Natural killer cell (primary cell): ENCODE results near the gene CCDC30. TPM values are rescaled to one million over a fixed set of nuclear protein-coding genes. Genes with fewer than 3 reads are reported as not detected.

ENCODE experiments used
- ATAC-seq, 3 donors: fragments of 150-1000 bp in 2 of 3; fragments of 200-7000 bp in 1 of 3; cut with Tn5 transposase; 1 replicate in 1 of 3; 2 replicates in 2 of 3; pipeline ENCODE4 v1.10.0; 2021; ENCODE audit warnings: mild to moderate bottlenecking in 2 of 3, moderate library complexity in 2 of 3
- DNase-seq, 2 donors: peaks; one replicate each; pipeline versions ENCODE4 v3.0.0 to v3.0.0-alpha.2; 2013 to 2021; ENCODE audit warnings: mixed read lengths in 1 of 2
- H3K27ac ChIP-seq: one replicate; pipeline ENCODE4 v1.5.1; 2013; ENCODE audit warnings: mild to moderate bottlenecking, low read length
- H3K27me3 ChIP-seq: one replicate; pipeline ENCODE4 v1.6.1; 2013; ENCODE audit warnings: low read length; ENCODE audit not compliant: control insufficient read depth, insufficient read depth
- H3K36me3 ChIP-seq: one replicate; pipeline ENCODE4 v1.6.1; 2013; ENCODE audit warnings: low read length; ENCODE audit not compliant: control insufficient read depth, insufficient read depth
- H3K4me1 ChIP-seq: one replicate; pipeline ENCODE4 v1.6.1; 2013; ENCODE audit warnings: low read length; ENCODE audit not compliant: control insufficient read depth, insufficient read depth
- H3K4me3 ChIP-seq: one replicate; pipeline ENCODE4 v1.5.1; 2013; ENCODE audit warnings: low read length
- H3K9me3 ChIP-seq: one replicate; pipeline ENCODE4 v1.6.1; 2013; ENCODE audit warnings: low read length; ENCODE audit not compliant: control insufficient read depth, insufficient read depth
- H3K27ac Mint-ChIP-seq, 2 donors: one replicate each; pipeline ENCODE4 v1.8.0; 2022; ENCODE audit warnings: mild to moderate bottlenecking in 2 of 2, mixed read lengths in 2 of 2, moderate library complexity in 1 of 2
- H3K27me3 Mint-ChIP-seq, 2 donors: one replicate each; pipeline ENCODE4 v1.8.0; 2022; ENCODE audit warnings: low read depth in 2 of 2, mixed read lengths in 2 of 2
- H3K36me3 Mint-ChIP-seq: one replicate; pipeline ENCODE4 v1.8.0; 2022; ENCODE audit warnings: mixed read lengths
- H3K4me1 Mint-ChIP-seq, 2 donors: one replicate each; pipeline ENCODE4 v1.8.0; 2022; ENCODE audit warnings: mixed read lengths in 2 of 2
- H3K4me3 Mint-ChIP-seq: one replicate; pipeline ENCODE4 v1.8.0; 2022; ENCODE audit warnings: mild to moderate bottlenecking, moderate library complexity, mixed read lengths
- H3K9me3 Mint-ChIP-seq, 2 donors: one replicate each; pipeline ENCODE4 v1.8.0; 2022; ENCODE audit warnings: mixed read lengths in 2 of 2
- WGBS: methylation state at CpG from one replicate; pipeline ENCODE4 v1.1.7; 2013; ENCODE audit warnings: missing lambda C conversion rate; ENCODE audit not compliant: insufficient coverage; 5-methylcytosine and 5-hydroxymethylcytosine counted together
- intact Hi-C: fragments of 100-400 bp; cut with micrococcal nuclease; formaldehyde crosslinking; loops from one replicate; pipeline ENCODE4 v1.14.2; 2022
- total RNA-seq, 4 donors: library from RNA; stranded (reverse); fragments of 120-200 nt in 1 of 4; gene quantifications; one replicate each; pipeline versions ENCODE4 v1.2.3 to v1.2.4, GENCODE V29; 2013 to 2022
- TF ChIP-seq, protein P1 (sequence below): fragments of 200-600 bp; IDR thresholded peaks from one replicate; pipeline ENCODE4 v1.8.0; 2022; ENCODE audit warnings: antibody characterized with exemption

The CCDC30 gene
- total RNA-seq, 3 donors from 2014 or later (not counting 1 experiment from before 2014, with no cell fraction given): 4.5 to 6.1 (median 5.0) TPM

- Histone ChIP-seq H3K36me3 (peaks cover 23% of the 10 kb centered on the region), H3K27ac (no peak overlapping the region), H3K4me3 (no peak overlapping the region), H3K4me1 (no peaks in the 10 kb centered on the region), H3K27me3 (no peaks in the 10 kb centered on the region), H3K9me3 (no peaks in the 10 kb centered on the region)
- 88% methylated on average over 1 of the region's 1 CpG for WGBS
- ATAC-seq: no peak
- Mint-ChIP-seq H3K9me3 (no peaks in the 10 kb centered on the region), H3K27me3 (no peaks in the 10 kb centered on the region), H3K4me1 (no peaks in the 10 kb centered on the region), H3K4me3 (no peak overlapping the region), H3K36me3 (peaks cover 17% of the 10 kb centered on the region), H3K27ac (no peak overlapping the region)
- TF ChIP-seq, protein P1, sequence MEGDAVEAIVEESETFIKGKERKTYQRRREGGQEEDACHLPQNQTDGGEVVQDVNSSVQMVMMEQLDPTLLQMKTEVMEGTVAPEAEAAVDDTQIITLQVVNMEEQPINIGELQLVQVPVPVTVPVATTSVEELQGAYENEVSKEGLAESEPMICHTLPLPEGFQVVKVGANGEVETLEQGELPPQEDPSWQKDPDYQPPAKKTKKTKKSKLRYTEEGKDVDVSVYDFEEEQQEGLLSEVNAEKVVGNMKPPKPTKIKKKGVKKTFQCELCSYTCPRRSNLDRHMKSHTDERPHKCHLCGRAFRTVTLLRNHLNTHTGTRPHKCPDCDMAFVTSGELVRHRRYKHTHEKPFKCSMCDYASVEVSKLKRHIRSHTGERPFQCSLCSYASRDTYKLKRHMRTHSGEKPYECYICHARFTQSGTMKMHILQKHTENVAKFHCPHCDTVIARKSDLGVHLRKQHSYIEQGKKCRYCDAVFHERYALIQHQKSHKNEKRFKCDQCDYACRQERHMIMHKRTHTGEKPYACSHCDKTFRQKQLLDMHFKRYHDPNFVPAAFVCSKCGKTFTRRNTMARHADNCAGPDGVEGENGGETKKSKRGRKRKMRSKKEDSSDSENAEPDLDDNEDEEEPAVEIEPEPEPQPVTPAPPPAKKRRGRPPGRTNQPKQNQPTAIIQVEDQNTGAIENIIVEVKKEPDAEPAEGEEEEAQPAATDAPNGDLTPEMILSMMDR: no peak
- DNase-seq: no peak
- intact Hi-C loops: no loop called here
Observed at GRCh38 chr1:42674682-42675081, 211.6 kb downstream of the CCDC30 start.

DNA sequence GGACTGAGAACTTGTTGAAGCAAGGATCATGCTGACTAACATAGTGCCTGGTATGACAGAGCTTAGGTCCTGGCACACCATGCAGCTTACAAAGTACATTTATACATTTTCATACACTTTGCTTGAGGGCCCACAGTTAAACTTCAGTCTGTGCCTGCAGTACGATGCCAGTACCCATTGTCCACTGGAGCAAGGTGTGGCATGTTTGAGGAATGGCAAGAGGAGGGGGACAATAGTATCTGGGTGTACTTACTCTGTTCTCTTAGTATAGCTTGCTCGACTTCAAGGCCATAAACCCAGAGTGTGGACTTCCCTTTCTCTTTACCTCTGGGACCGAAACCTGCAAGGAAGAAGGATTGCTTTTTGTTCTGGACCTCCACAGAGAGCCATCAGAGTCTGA, 212.4 kb downstream of the CCDC30 start:
- WGBS: 97% methylated on average over 3 of the region's 3 CpGs
- no peak for ATAC-seq

DNA sequence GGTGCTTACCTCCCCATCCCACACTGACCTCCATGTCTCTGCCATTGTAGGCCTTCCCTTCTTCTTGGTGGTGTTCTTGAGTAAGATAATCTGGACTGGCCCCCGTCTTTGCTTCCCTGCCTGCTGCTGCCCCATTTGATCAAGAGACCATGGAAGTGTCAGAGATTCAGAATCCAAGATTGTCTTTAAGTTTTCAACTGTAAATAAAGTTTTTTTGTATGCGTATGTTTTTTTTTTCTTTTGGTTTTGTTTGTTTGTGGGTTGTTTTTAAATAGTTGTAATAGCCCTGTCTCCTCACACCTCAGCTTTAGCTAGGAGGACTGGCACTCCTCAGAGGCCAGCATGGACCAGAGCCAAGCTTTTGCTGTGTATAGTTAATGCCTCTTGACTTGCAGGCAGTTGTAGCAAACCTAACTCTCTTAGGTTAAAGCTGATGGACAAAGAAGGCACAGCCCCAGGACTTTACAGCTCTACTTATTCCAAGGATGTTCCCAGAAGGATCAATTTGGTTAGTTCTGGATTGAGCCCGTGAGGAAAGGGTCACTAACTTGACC, 213.5 kb downstream of the CCDC30 start:
- peaks cover 18% of the 10 kb centered on the region for H3K36me3 ChIP-seq
- Mint-ChIP-seq H3K4me3 (no peak overlapping the region), H3K9me3 (no peaks in the 10 kb centered on the region), H3K4me1 (peaks cover 8 to 9% of the 10 kb centered on the region in 2 donors), H3K27ac (no peak overlapping the region), H3K36me3 (peaks cover 17% of the 10 kb centered on the region), H3K27me3 (no peaks in the 10 kb centered on the region)
- no peak overlapping the region for H3K4me3 ChIP-seq
- intact Hi-C loops: no loop called here
- H3K4me1 ChIP-seq: peaks cover 7% of the 10 kb centered on the region
- H3K27me3 ChIP-seq: no peaks in the 10 kb centered on the region
- H3K27ac ChIP-seq: no peak overlapping the region
- DNase-seq: no peak
- WGBS: 100% methylated on average over 2 of the region's 3 CpGs
- no peak for ATAC-seq
- no peaks in the 10 kb centered on the region for H3K9me3 ChIP-seq
- TF ChIP-seq, protein P1: no peak

More for the DNA sequence above, 212.4 kb downstream of the CCDC30 start:
- Histone ChIP-seq H3K4me3 (no peak overlapping the region), H3K4me1 (no peaks in the 10 kb centered on the region), H3K27me3 (no peaks in the 10 kb centered on the region), H3K27ac (no peak overlapping the region), H3K36me3 (peaks cover 18% of the 10 kb centered on the region), H3K9me3 (no peaks in the 10 kb centered on the region)
- TF ChIP-seq, protein P1: no peak
- Mint-ChIP-seq H3K4me3 (no peak overlapping the region), H3K36me3 (peaks cover 17% of the 10 kb centered on the region), H3K27me3 (no peaks in the 10 kb centered on the region), H3K27ac (no peak overlapping the region), H3K4me1 (no peaks in the 10 kb centered on the region), H3K9me3 (no peaks in the 10 kb centered on the region)
- DNase-seq: no peak
- intact Hi-C loops: no loop called here
